ENCODE data around the gene NPBWR2. TPM values are rescaled to one million over a fixed set of nuclear protein-coding genes. Genes with fewer than 3 reads are reported as not detected.

Gene NPBWR2
- total and polyA plus RNA-seq, 2 experiments from 2014 or later: not detected

GRCh38 chr20:64093013-64093503 lies 14.3 kb downstream of the NPBWR2 start:
- TF ChIP-seq STAT1 (IDR thresholded peaks at IDR 0.05; ENCODE audit: unreplicated experiment) (no peak), ETS1 (IDR thresholded peaks at IDR 0.05) (no peak), NANOG (IDR thresholded peaks at IDR 0.05; ENCODE audit: borderline replicate concordance) (no peak), EZH2phosphoT487 (IDR thresholded peaks at IDR 0.05; ENCODE audit: unreplicated experiment) (no peak), CTCF (conservative IDR thresholded peaks at IDR 0.05; ENCODE audit: low read depth in 2 of 2) (no peak), ZNF114 (CRISPR knock-in tag; IDR thresholded peaks at IDR 0.05) (no peak), EZH2 (IDR thresholded peaks at IDR 0.05; ENCODE audit: low read depth, unreplicated experiment) (no peak), POLR2AphosphoS5 (IDR thresholded peaks at IDR 0.05; ENCODE audit: low read depth) (no peak), REST (IDR thresholded peaks at IDR 0.05; ENCODE audit: unreplicated experiment) (no peak), CREB1 (CRISPR knock-in tag; IDR thresholded peaks at IDR 0.05; ENCODE audit: low read depth) (no peak), ZNF331 (CRISPR knock-in tag; IDR thresholded peaks at IDR 0.05; ENCODE audit: low read depth) (no peak), ZNF462 (CRISPR knock-in tag; IDR thresholded peaks at IDR 0.05) (no peak), JUNB (IDR thresholded peaks at IDR 0.05; ENCODE audit: unreplicated experiment) (no peak)
- no peak overlapping the region for H3K27ac ChIP-seq (ENCODE audit: low read depth)
- no peak for DNase-seq (ENCODE audit: low spot score)

More at GRCh38 chr20:64093013-64093503, 14.3 kb downstream of the NPBWR2 start:
- H3K4me3 Mint-ChIP-seq: no peak overlapping the region
- Histone ChIP-seq H3F3A (replicated peaks; ENCODE audit: low read depth) (no peaks in the 10 kb centered on the region), H2AFZ (no peak overlapping the region), H3K4me1 (ENCODE audit: insufficient read depth) (no peaks in the 10 kb centered on the region), H3K9me2 (ENCODE audit: insufficient read depth) (no peaks in the 10 kb centered on the region), H3K4me2 (no peak overlapping the region), H3K27me3 (ENCODE audit: insufficient read depth) (no peaks in the 10 kb centered on the region), H3K79me2 (replicated peaks; ENCODE audit: insufficient read depth) (no peaks in the 10 kb centered on the region), H3K4me3 (no peak overlapping the region), H3K36me3 (ENCODE audit: insufficient read depth) (no peaks in the 10 kb centered on the region), H4K20me1 (replicated peaks; ENCODE audit: insufficient read depth) (no peaks in the 10 kb centered on the region)
- H3K36me3 Mint-ChIP-seq (ENCODE audit: low read depth): peaks cover 4% of the 10 kb centered on the region; the same call in 2 of the 3 replicates
- no peak overlapping the region for H3K27ac Mint-ChIP-seq
- peaks cover 13% of the 10 kb centered on the region for H3K27me3 Mint-ChIP-seq (ENCODE audit: insufficient read depth, low read depth, poor library complexity)
- ATAC-seq: peak; percentile 46
- H3K9me3 Mint-ChIP-seq: peaks cover 4% of the 10 kb centered on the region
- peaks cover 7% of the 10 kb centered on the region for H3K4me1 Mint-ChIP-seq

Measured in GM23338 (cell line).